Measurements from ENCODE around the gene SLC25A36. TPM values are rescaled to one million over a fixed set of nuclear protein-coding genes. Genes with fewer than 3 reads are reported as not detected.
"Not testable (repeated sequence)": the region's sequence is repeated elsewhere in the genome, so short reads cannot be mapped to it uniquely, and the experiment has no call there.

Gene SLC25A36
- total and polyA plus RNA-seq, 4 donors: 70.2 to 225 (median 106) TPM

- Histone ChIP-seq H3K27ac (ENCODE audit: low read depth, low read length) (no peak overlapping the region), H3K36me3 (ENCODE audit: control insufficient read depth, insufficient read depth, low read length) (no peaks in the 10 kb centered on the region), H3K27me3 (ENCODE audit: control insufficient read depth, insufficient read depth, low read length) (no peaks in the 10 kb centered on the region), H3K9me3 (ENCODE audit: control insufficient read depth, insufficient read depth, low read length) (no peaks in the 10 kb centered on the region), H3K4me1 (ENCODE audit: control insufficient read depth, insufficient read depth, low read length) (no peaks in the 10 kb centered on the region), H3K4me3 (ENCODE audit: low read depth, low read length) (no peak overlapping the region)
- peak in 1 of 6 donors; percentile 45 for DNase-seq (ENCODE audit: low read depth in 4 of 6, low spot score in 6 of 6)
Measured at GRCh38 chr3:140972833-140973232, 31.2 kb downstream of the SLC25A36 start.

- no peaks in the 10 kb centered on the region for H3K36me3 ChIP-seq (ENCODE audit: control insufficient read depth, insufficient read depth, low read length)
- H3K27me3 ChIP-seq (ENCODE audit: control insufficient read depth, insufficient read depth, low read length): no peaks in the 10 kb centered on the region
- no peak overlapping the region for H3K27ac ChIP-seq (ENCODE audit: low read depth, low read length)
- no peaks in the 10 kb centered on the region for H3K9me3 ChIP-seq (ENCODE audit: control insufficient read depth, insufficient read depth, low read length)
- H3K4me1 ChIP-seq (ENCODE audit: control insufficient read depth, insufficient read depth, low read length): no peaks in the 10 kb centered on the region
- no peak overlapping the region for H3K4me3 ChIP-seq (ENCODE audit: low read depth, low read length)
- no peak for DNase-seq (ENCODE audit: low read depth in 4 of 6, low spot score in 6 of 6)
Measured at GRCh38 chr3:140974900-140975299, 33.3 kb downstream of the SLC25A36 start.

GRCh38 chr3:140980663-140981062 is 39.0 kb downstream of the SLC25A36 start:
- H3K27me3 ChIP-seq (ENCODE audit: control insufficient read depth, insufficient read depth, low read length): no peaks in the 10 kb centered on the region
- DNase-seq (ENCODE audit: low read depth in 4 of 6, low spot score in 6 of 6): no peak
- no CpG with 5 or more reads among the region's 4 CpGs for WGBS (ENCODE audit: insufficient coverage)

GRCh38 chr3:140987792-140988191 is 46.2 kb downstream of the SLC25A36 start:
- 94% methylated on average over 5 of the region's 5 CpGs for WGBS (ENCODE audit: insufficient coverage)
- not testable (repeated sequence) for H3K36me3 ChIP-seq (ENCODE audit: control insufficient read depth, insufficient read depth, low read length); H3K27me3 ChIP-seq (ENCODE audit: control insufficient read depth, insufficient read depth, low read length); H3K27ac ChIP-seq (ENCODE audit: low read depth, low read length); H3K4me1 ChIP-seq (ENCODE audit: control insufficient read depth, insufficient read depth, low read length); H3K4me3 ChIP-seq (ENCODE audit: low read depth, low read length); H3K9me3 ChIP-seq (ENCODE audit: control insufficient read depth, insufficient read depth, low read length); DNase-seq (ENCODE audit: low read depth in 4 of 6, low spot score in 6 of 6)

More at GRCh38 chr3:140980663-140981062, 39.0 kb downstream of the SLC25A36 start:
- Histone ChIP-seq H3K27ac (ENCODE audit: low read depth, low read length) (no peak overlapping the region), H3K9me3 (ENCODE audit: control insufficient read depth, insufficient read depth, low read length) (no peaks in the 10 kb centered on the region), H3K36me3 (ENCODE audit: control insufficient read depth, insufficient read depth, low read length) (no peaks in the 10 kb centered on the region), H3K4me3 (ENCODE audit: low read depth, low read length) (no peak overlapping the region), H3K4me1 (ENCODE audit: control insufficient read depth, insufficient read depth, low read length) (no peaks in the 10 kb centered on the region)

GRCh38 chr3:140994316-140994715 is 52.7 kb downstream of the SLC25A36 start:
- no peak for DNase-seq (ENCODE audit: low read depth in 4 of 6, low spot score in 6 of 6)
- H3K27me3 ChIP-seq (ENCODE audit: control insufficient read depth, insufficient read depth, low read length): no peaks in the 10 kb centered on the region
- no peaks in the 10 kb centered on the region for H3K9me3 ChIP-seq (ENCODE audit: control insufficient read depth, insufficient read depth, low read length)
- H3K36me3 ChIP-seq (ENCODE audit: control insufficient read depth, insufficient read depth, low read length): no peaks in the 10 kb centered on the region
- H3K4me3 ChIP-seq (ENCODE audit: low read depth, low read length): no peak overlapping the region
- WGBS (ENCODE audit: insufficient coverage): no CpG with 5 or more reads among the region's 1 CpG
- H3K4me1 ChIP-seq (ENCODE audit: control insufficient read depth, insufficient read depth, low read length): no peaks in the 10 kb centered on the region
- H3K27ac ChIP-seq (ENCODE audit: low read depth, low read length): no peak overlapping the region

- not testable (repeated sequence) for H3K27ac ChIP-seq (ENCODE audit: low read depth, low read length); DNase-seq (ENCODE audit: low read depth in 4 of 6, low spot score in 6 of 6); H3K4me1 ChIP-seq (ENCODE audit: control insufficient read depth, insufficient read depth, low read length); H3K9me3 ChIP-seq (ENCODE audit: control insufficient read depth, insufficient read depth, low read length); H3K27me3 ChIP-seq (ENCODE audit: control insufficient read depth, insufficient read depth, low read length); H3K4me3 ChIP-seq (ENCODE audit: low read depth, low read length); H3K36me3 ChIP-seq (ENCODE audit: control insufficient read depth, insufficient read depth, low read length)
- WGBS (ENCODE audit: insufficient coverage): 89% methylated on average over 1 of the region's 2 CpGs
Measured at GRCh38 chr3:140994861-140995260, 53.2 kb downstream of the SLC25A36 start.

GRCh38 chr3:140995881-140996280 is 54.2 kb downstream of the SLC25A36 start:
- H3K36me3 ChIP-seq (ENCODE audit: control insufficient read depth, insufficient read depth, low read length): no peaks in the 10 kb centered on the region
- no peak overlapping the region for H3K27ac ChIP-seq (ENCODE audit: low read depth, low read length)
- no peaks in the 10 kb centered on the region for H3K27me3 ChIP-seq (ENCODE audit: control insufficient read depth, insufficient read depth, low read length)
- no peak for DNase-seq (ENCODE audit: low read depth in 4 of 6, low spot score in 6 of 6)
- no peak overlapping the region for H3K4me3 ChIP-seq (ENCODE audit: low read depth, low read length)
- no peaks in the 10 kb centered on the region for H3K4me1 ChIP-seq (ENCODE audit: control insufficient read depth, insufficient read depth, low read length)
- H3K9me3 ChIP-seq (ENCODE audit: control insufficient read depth, insufficient read depth, low read length): no peaks in the 10 kb centered on the region
- 75% methylated on average over 2 of the region's 2 CpGs for WGBS (ENCODE audit: insufficient coverage)

GRCh38 chr3:141000027-141000663 is 58.5 kb downstream of the SLC25A36 start:
- Histone ChIP-seq H3K36me3 (ENCODE audit: control insufficient read depth, insufficient read depth, low read length) (no peaks in the 10 kb centered on the region), H3K27me3 (ENCODE audit: control insufficient read depth, insufficient read depth, low read length) (no peaks in the 10 kb centered on the region), H3K9me3 (ENCODE audit: control insufficient read depth, insufficient read depth, low read length) (no peaks in the 10 kb centered on the region), H3K4me1 (ENCODE audit: control insufficient read depth, insufficient read depth, low read length) (no peaks in the 10 kb centered on the region), H3K4me3 (ENCODE audit: low read depth, low read length) (no peak overlapping the region), H3K27ac (ENCODE audit: low read depth, low read length) (no peak overlapping the region)
- WGBS (ENCODE audit: insufficient coverage): 0% methylated on average over 2 of the region's 2 CpGs
- DNase-seq (ENCODE audit: low read depth in 4 of 6, low spot score in 6 of 6): peak in 5 of 6 donors; percentile 38 to 91 (median 47)

GRCh38 chr3:141000686-141001085 is 59.0 kb downstream of the SLC25A36 start:
- WGBS (ENCODE audit: insufficient coverage): 100% methylated on average over 1 of the region's 2 CpGs
- Histone ChIP-seq H3K27ac (ENCODE audit: low read depth, low read length) (no peak overlapping the region), H3K9me3 (ENCODE audit: control insufficient read depth, insufficient read depth, low read length) (no peaks in the 10 kb centered on the region)

GRCh38 chr3:141006344-141006743 is 64.7 kb downstream of the SLC25A36 start:
- DNase-seq (ENCODE audit: low read depth in 4 of 6, low spot score in 6 of 6): no peak
- Histone ChIP-seq H3K27ac (ENCODE audit: low read depth, low read length) (no peak overlapping the region), H3K4me3 (ENCODE audit: low read depth, low read length) (no peak overlapping the region), H3K9me3 (ENCODE audit: control insufficient read depth, insufficient read depth, low read length) (no peaks in the 10 kb centered on the region), H3K4me1 (ENCODE audit: control insufficient read depth, insufficient read depth, low read length) (no peaks in the 10 kb centered on the region), H3K27me3 (ENCODE audit: control insufficient read depth, insufficient read depth, low read length) (no peaks in the 10 kb centered on the region), H3K36me3 (ENCODE audit: control insufficient read depth, insufficient read depth, low read length) (no peaks in the 10 kb centered on the region)
- WGBS (ENCODE audit: insufficient coverage): 100% methylated on average over 1 of the region's 1 CpG

More at GRCh38 chr3:141000686-141001085, 59.0 kb downstream of the SLC25A36 start:
- Histone ChIP-seq H3K4me1 (ENCODE audit: control insufficient read depth, insufficient read depth, low read length) (no peaks in the 10 kb centered on the region), H3K4me3 (ENCODE audit: low read depth, low read length) (no peak overlapping the region), H3K27me3 (ENCODE audit: control insufficient read depth, insufficient read depth, low read length) (no peaks in the 10 kb centered on the region), H3K36me3 (ENCODE audit: control insufficient read depth, insufficient read depth, low read length) (no peaks in the 10 kb centered on the region)
- DNase-seq (ENCODE audit: low read depth in 4 of 6, low spot score in 6 of 6): no peak
